B cell (primary cell): Measurements from ENCODE around the gene CCDC178. TPM values are rescaled to one million over a fixed set of nuclear protein-coding genes. Genes with fewer than 3 reads are reported as not detected.

ENCODE experiments used
- ATAC-seq: fragments of 200-7000 bp; cut with Tn5 transposase; one replicate; pipeline ENCODE4 v1.10.0; 2021; ENCODE audit warnings: low read depth, mild to moderate bottlenecking, moderate number of reproducible peaks, moderate library complexity
- CTCF ChIA-PET: fragments of 350-600 bp; sonication (Branson Sonifier 250); formaldehyde crosslinking; loops from one replicate; lab custom pipeline; 2021; ENCODE audit warnings: antibody characterized with exemption, inconsistent platforms; lab: Charles Lee
- POLR2A ChIA-PET: fragments of 350-600 bp; sonication (Branson Sonifier 250); formaldehyde crosslinking; loops from one replicate; lab custom pipeline; 2021; ENCODE audit warnings: antibody characterized with exemption; lab: Charles Lee
- DNase-seq: peaks from one replicate; pipeline ENCODE4 v3.0.0; 2013
- H2AFZ ChIP-seq: 2 replicates; pipeline ENCODE4 v1.6.1; 2012; ENCODE audit warnings: mild to moderate bottlenecking, low read depth, low read length; ENCODE audit not compliant: insufficient read depth, poor library complexity, severe bottlenecking
- H3K27ac ChIP-seq, 2 donors: 1 replicate in 1 of 2; 2 replicates in 1 of 2; pipeline ENCODE4 v1.5.1; 2012 to 2013; ENCODE audit warnings: low read length in 2 of 2, mild to moderate bottlenecking in 2 of 2, moderate library complexity in 1 of 2
- H3K27me3 ChIP-seq, 4 experiments: fragments of 200-600 bp in 1 of 4; sonication (generic) in 1 of 4; replicated peaks in 1 of 4; 1 replicate in 2 of 4; 2 replicates in 2 of 4; pipeline versions ENCODE4 v1.6.1 to v1.7.0; 2013 to 2016; ENCODE audit warnings: low read length in 3 of 4, mild to moderate bottlenecking in 2 of 4, mixed read lengths in 1 of 4, moderate library complexity in 1 of 4; ENCODE audit not compliant: insufficient read depth in 4 of 4, control insufficient read depth in 3 of 4; ENCODE audit errors: control extremely low read depth in 1 of 4
- H3K36me3 ChIP-seq, 2 experiments: replicated peaks in 1 of 2; 1 replicate in 1 of 2; 2 replicates in 1 of 2; pipeline versions ENCODE4 v1.6.1 to v1.7.1; 2013; ENCODE audit warnings: low read length in 1 of 2; ENCODE audit not compliant: insufficient read depth in 2 of 2, control insufficient read depth in 1 of 2; ENCODE audit errors: control extremely low read depth in 1 of 2, extremely low read depth in 1 of 2
- H3K4me1 ChIP-seq, 2 donors: fragments of 200-600 bp in 1 of 2; sonication (generic) in 1 of 2; 1 replicate in 1 of 2; 2 replicates in 1 of 2; pipeline versions ENCODE4 v1.5.1 to v1.6.1; 2013 to 2017; ENCODE audit warnings: low read length in 2 of 2; ENCODE audit not compliant: control insufficient read depth in 2 of 2, insufficient read depth in 2 of 2
- H3K4me2 ChIP-seq: replicated peaks from 2 replicates; pipeline ENCODE3; 2012; ENCODE audit warnings: mild to moderate bottlenecking, low read depth, low read length; ENCODE audit not compliant: poor library complexity, severe bottlenecking
- H3K4me3 ChIP-seq, 5 experiments: fragments of 200-600 bp in 1 of 5; sonication (generic) in 1 of 5; 1 replicate in 3 of 5; 2 replicates in 2 of 5; pipeline versions ENCODE4 v1.5.1 to v1.7.0; 2011 to 2016; ENCODE audit warnings: low read length in 4 of 5, mild to moderate bottlenecking in 4 of 5, low read depth in 2 of 5, control low read depth in 1 of 5, moderate library complexity in 1 of 5; ENCODE audit not compliant: insufficient read depth in 1 of 5; ENCODE audit errors: control extremely low read depth in 1 of 5, extremely low read depth in 1 of 5
- H3K79me2 ChIP-seq: fragments of 200-600 bp; sonication (generic); one replicate; pipeline ENCODE4 v1.6.0; 2016; ENCODE audit warnings: low read length; ENCODE audit not compliant: control insufficient read depth, insufficient read depth
- H3K9ac ChIP-seq: fragments of 200-600 bp; sonication (generic); 2 replicates; pipeline ENCODE4 v1.6.1; 2017; ENCODE audit warnings: mild to moderate bottlenecking, low read length, moderate library complexity
- H3K9me3 ChIP-seq, 3 donors: one replicate each; pipeline versions ENCODE4 v1.6.1 to v1.7.1; 2013; ENCODE audit warnings: low read length in 2 of 3; ENCODE audit not compliant: control insufficient read depth in 2 of 3, insufficient read depth in 1 of 3; ENCODE audit errors: control extremely low read depth in 1 of 3
- H4K20me1 ChIP-seq: 2 replicates; pipeline ENCODE4 v1.6.0; 2012; ENCODE audit warnings: mild to moderate bottlenecking, low read length; ENCODE audit not compliant: insufficient read depth, control insufficient read depth, poor library complexity, severe bottlenecking
- H3K27ac Mint-ChIP-seq: one replicate; pipeline ENCODE4 v1.8.0; 2021; ENCODE audit warnings: mixed read lengths
- H3K27me3 Mint-ChIP-seq: one replicate; pipeline ENCODE4 v1.8.0; 2021; ENCODE audit warnings: mixed read lengths
- H3K4me1 Mint-ChIP-seq: one replicate; pipeline ENCODE4 v1.8.0; 2021; ENCODE audit warnings: mixed read lengths
- H3K4me3 Mint-ChIP-seq: one replicate; pipeline ENCODE4 v1.8.0; 2021; ENCODE audit warnings: mixed read lengths
- H3K9me3 Mint-ChIP-seq: one replicate; pipeline ENCODE4 v1.8.0; 2022; ENCODE audit warnings: mixed read lengths; ENCODE audit not compliant: insufficient read depth
- CTCF ChIP-seq: fragments of 200-600 bp; IDR thresholded peaks from one replicate; pipeline ENCODE4 v1.8.0; 2022; ENCODE audit warnings: antibody characterized with exemption, mild to moderate bottlenecking
- EZH2 ChIP-seq: IDR thresholded peaks from 2 replicates; pipeline ENCODE4 v1.6.1; 2012; ENCODE audit warnings: borderline replicate concordance, low read depth, mild to moderate bottlenecking, moderate library complexity, low read length; ENCODE audit not compliant: insufficient read depth, poor library complexity, severe bottlenecking
- WGBS: methylation state at CpG from one replicate; pipeline ENCODE4 v1.1.5; 2013; ENCODE audit warnings: missing lambda C conversion rate; ENCODE audit not compliant: insufficient coverage; 5-methylcytosine and 5-hydroxymethylcytosine counted together
- intact Hi-C: fragments of 100-400 bp; cut with micrococcal nuclease; formaldehyde crosslinking; loops from one replicate; pipeline ENCODE4 v1.10.0; 2022
- polyA plus RNA-seq: library from polyadenylated mRNA; depleted of rRNA; stranded (reverse); fragments of >200 nt; gene quantifications from 2 replicates; pipeline ENCODE4 v1.2.3, GENCODE V29; 2012
- total RNA-seq, 2 donors: library from RNA; stranded (reverse); fragments of 120-200 nt in 1 of 2; gene quantifications; 1 replicate in 1 of 2; 2 replicates in 1 of 2; pipeline versions ENCODE4 v1.2.3 to v1.2.4, GENCODE V29; 2013 to 2022

CCDC178 gene
- total and polyA plus RNA-seq, 2 donors (not counting 1 experiment from before 2014, with no cell fraction given), result not detected

- 60% methylated on average over 1 of the region's 1 CpG for WGBS
- no peak overlapping the region for H2AFZ ChIP-seq
- H3K4me1 ChIP-seq, result no peaks in the 10 kb centered on the region
- Mint-ChIP-seq H3K9me3 (peaks cover 2% of the 10 kb centered on the region), H3K27ac (no peak overlapping the region), H3K4me1 (no peaks in the 10 kb centered on the region), H3K4me3 (no peak overlapping the region), H3K27me3 (no peaks in the 10 kb centered on the region)
- no peak for TF ChIP-seq CTCF
- no peak for TF ChIP-seq EZH2
- H3K27ac ChIP-seq, result no peak overlapping the region
- H3K4me2 ChIP-seq, result no peak overlapping the region
- ATAC-seq, result no peak
- H3K27me3 ChIP-seq, result no peaks in the 10 kb centered on the region
- H3K9ac ChIP-seq, result no peak overlapping the region
- H4K20me1 ChIP-seq, result no peaks in the 10 kb centered on the region
- H3K4me3 ChIP-seq, result no peak overlapping the region
- H3K9me3 ChIP-seq, result no peaks in the 10 kb centered on the region
- DNase-seq, result no peak
- intact Hi-C loops, result no loop called here
- POLR2A ChIA-PET, result no interaction called here
- no peaks in the 10 kb centered on the region for H3K36me3 ChIP-seq
- H3K79me2 ChIP-seq, result no peaks in the 10 kb centered on the region
- CTCF ChIA-PET, result no interaction called here
These were observed 20.2 kb upstream of the CCDC178 start for GRCh38 chr18:33460681-33461080.

- ATAC-seq (no peak), DNase-seq (no peak)
- Mint-ChIP-seq H3K4me3 (no peak overlapping the region), H3K27ac (no peak overlapping the region), H3K27me3 (no peaks in the 10 kb centered on the region), H3K9me3 (peaks cover 4% of the 10 kb centered on the region), H3K4me1 (no peaks in the 10 kb centered on the region)
- Histone ChIP-seq H4K20me1 (no peaks in the 10 kb centered on the region), H3K79me2 (no peaks in the 10 kb centered on the region), H3K4me3 (no peak overlapping the region), H3K9ac (no peak overlapping the region), H3K36me3 (no peaks in the 10 kb centered on the region), H3K4me2 (no peak overlapping the region), H3K27me3 (no peaks in the 10 kb centered on the region), H3K27ac (no peak overlapping the region), H2AFZ (no peak overlapping the region), H3K4me1 (no peaks in the 10 kb centered on the region), H3K9me3 (no peaks in the 10 kb centered on the region)
- CTCF ChIA-PET, result no interaction called here
- POLR2A ChIA-PET, result no interaction called here
- intact Hi-C loops, result no loop called here
- TF ChIP-seq EZH2 (no peak), CTCF (no peak)
These were observed 19.1 kb upstream of the CCDC178 start for GRCh38 chr18:33459612-33460011.
